Neural crest cell (in vitro differentiated cells): ENCODE measurements around the gene KCNMA1. TPM values are rescaled to one million over a fixed set of nuclear protein-coding genes. Genes with fewer than 3 reads are reported as not detected.

Source experiments
- DNase-seq: peaks from one replicate; pipeline ENCODE4 v3.0.0; 2021; ENCODE audit warnings: low read depth, mixed read lengths, low spot score
- H3K27ac Mint-ChIP-seq: one replicate; pipeline ENCODE4 v1.8.0; 2021; ENCODE audit warnings: mild to moderate bottlenecking, mixed read lengths; ENCODE audit not compliant: unreplicated experiment
- H3K27me3 Mint-ChIP-seq: 2 replicates; pipeline ENCODE4 v1.8.0; 2021; ENCODE audit warnings: low read depth, mild to moderate bottlenecking, mixed read lengths
- H3K36me3 Mint-ChIP-seq: 2 replicates; pipeline ENCODE4 v1.8.0; 2021; ENCODE audit warnings: low read depth, mild to moderate bottlenecking, mixed read lengths
- H3K4me1 Mint-ChIP-seq: 2 replicates; pipeline ENCODE4 v1.8.0; 2021; ENCODE audit warnings: mixed read lengths
- H3K4me3 Mint-ChIP-seq: one replicate; pipeline ENCODE4 v1.8.0; 2021; ENCODE audit warnings: mild to moderate bottlenecking, mixed read lengths
- H3K9me3 Mint-ChIP-seq: 2 replicates; pipeline ENCODE4 v1.8.0; 2021; ENCODE audit warnings: mixed read lengths
- total RNA-seq: library from RNA; stranded (reverse); gene quantifications from 2 replicates; pipeline ENCODE4 v1.2.1, GENCODE V29; 2021
- TF ChIP-seq, protein P1 (sequence below): fragments of 200-600 bp; sonication (generic); conservative IDR thresholded peaks from 2 replicates; pipeline ENCODE4 v1.5.0; 2021; ENCODE audit warnings: antibody characterized with exemption, mild to moderate bottlenecking

The KCNMA1 gene
- total RNA-seq, 1 donor from 2014 or later, result 1.7 TPM

DNA sequence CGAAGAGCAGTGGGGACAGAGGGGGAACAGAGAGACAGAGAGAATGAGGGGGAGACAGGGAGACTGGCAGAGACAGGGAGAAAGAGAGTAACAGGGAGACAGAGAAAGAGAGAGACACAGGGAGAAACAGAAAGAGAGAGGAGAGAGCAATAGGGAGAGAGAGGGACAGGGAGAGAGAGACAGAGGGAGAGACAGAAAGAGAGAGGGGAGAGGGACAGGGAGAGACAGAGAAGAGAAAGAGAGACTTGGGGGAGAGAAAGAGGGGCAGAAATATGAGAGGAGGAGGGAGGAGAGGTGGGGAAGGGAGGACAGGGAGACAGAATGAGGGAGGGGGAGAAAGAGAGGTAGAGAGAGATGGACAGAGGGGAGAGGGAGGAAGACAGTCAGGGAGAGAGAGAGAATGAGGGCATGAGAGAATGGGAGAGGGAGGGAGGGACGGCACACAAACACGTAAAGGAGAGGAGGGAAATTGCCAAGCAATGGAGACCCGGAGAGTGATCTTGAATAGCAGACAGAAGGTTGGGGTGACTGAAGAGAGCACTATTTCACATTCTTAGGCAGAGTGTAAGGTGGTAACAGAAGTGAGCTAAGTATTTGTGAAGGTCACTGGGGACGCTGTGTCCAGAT lies 33.3 kb upstream of the KCNMA1 start:
- Mint-ChIP-seq H3K4me3 (no peak overlapping the region), H3K27ac (peak overlapping the region; percentile 67), H3K9me3 (no peaks in the 10 kb centered on the region), H3K36me3 (no peaks in the 10 kb centered on the region), H3K27me3 (peaks cover 18% of the 10 kb centered on the region), H3K4me1 (peaks cover 8% of the 10 kb centered on the region)
- TF ChIP-seq, protein P1, sequence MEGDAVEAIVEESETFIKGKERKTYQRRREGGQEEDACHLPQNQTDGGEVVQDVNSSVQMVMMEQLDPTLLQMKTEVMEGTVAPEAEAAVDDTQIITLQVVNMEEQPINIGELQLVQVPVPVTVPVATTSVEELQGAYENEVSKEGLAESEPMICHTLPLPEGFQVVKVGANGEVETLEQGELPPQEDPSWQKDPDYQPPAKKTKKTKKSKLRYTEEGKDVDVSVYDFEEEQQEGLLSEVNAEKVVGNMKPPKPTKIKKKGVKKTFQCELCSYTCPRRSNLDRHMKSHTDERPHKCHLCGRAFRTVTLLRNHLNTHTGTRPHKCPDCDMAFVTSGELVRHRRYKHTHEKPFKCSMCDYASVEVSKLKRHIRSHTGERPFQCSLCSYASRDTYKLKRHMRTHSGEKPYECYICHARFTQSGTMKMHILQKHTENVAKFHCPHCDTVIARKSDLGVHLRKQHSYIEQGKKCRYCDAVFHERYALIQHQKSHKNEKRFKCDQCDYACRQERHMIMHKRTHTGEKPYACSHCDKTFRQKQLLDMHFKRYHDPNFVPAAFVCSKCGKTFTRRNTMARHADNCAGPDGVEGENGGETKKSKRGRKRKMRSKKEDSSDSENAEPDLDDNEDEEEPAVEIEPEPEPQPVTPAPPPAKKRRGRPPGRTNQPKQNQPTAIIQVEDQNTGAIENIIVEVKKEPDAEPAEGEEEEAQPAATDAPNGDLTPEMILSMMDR, result no peak
- DNase-seq, result no peak

DNA sequence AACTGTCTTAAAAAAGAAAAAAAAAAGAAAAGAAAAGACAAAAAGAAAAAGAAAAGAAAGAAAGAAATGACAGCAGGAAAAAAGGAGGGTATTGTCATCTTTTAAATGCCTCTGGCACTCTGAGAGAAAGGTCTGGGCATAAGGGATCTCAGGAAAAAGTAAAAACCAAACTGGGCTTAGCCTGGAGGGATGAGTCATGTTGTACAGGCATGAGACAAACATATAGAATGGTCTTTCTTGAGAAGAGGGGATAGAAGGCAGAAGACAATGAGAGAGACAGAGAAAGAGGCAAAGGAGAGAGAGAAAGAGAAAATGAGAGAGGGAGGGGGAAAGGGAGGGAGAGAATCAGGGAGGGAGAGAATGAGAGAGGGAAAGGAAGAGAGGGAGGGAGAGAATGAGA lies 32.3 kb upstream of the KCNMA1 start:
- Mint-ChIP-seq H3K4me1 (peaks cover 8% of the 10 kb centered on the region), H3K4me3 (no peak overlapping the region), H3K9me3 (no peaks in the 10 kb centered on the region), H3K27ac (no peak overlapping the region), H3K36me3 (no peaks in the 10 kb centered on the region), H3K27me3 (peaks cover 18% of the 10 kb centered on the region)
- TF ChIP-seq, protein P1, result no peak
- no peak for DNase-seq

DNA sequence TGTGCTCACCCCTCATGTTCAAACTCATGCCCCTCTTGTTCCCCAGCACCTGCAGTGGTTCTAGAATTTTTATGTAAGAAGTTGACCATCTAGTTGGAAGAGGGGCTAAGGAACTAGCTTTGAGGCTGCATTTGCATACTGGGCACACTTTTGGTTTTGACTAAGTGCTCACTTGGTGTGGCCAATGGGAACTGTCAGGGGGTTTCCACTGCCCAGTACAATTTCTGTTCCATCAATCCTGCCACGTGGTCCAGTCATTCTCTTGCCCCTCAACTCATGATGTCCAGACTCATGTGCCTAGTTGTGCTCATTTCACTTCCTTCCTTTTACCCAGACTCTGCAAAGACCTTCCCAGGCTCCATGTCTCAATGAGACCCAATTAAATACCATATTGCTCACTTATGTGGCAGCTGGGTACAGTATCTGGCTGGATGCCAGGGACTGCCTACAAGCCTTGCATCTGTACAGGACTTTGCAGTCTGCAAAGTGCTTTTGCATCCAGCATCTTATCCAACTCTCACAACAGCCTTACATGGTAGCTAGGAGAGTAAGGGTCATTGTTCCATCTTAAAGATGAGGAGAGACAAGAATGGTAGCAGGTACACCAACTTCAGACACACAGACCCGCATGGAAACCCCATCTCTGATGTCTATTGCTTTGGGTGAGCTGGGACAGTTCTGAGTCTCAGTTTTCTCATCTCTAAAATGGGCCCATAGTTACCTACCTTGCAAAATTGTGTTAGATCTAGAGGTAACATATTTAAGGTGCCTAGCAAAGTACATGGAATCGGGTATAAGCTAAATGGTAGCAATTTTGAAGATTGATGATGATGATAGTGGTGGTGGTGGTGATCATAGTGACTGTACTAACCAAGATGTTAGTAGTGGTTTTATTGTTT lies 30.1 kb upstream of the KCNMA1 start:
- Mint-ChIP-seq H3K36me3 (no peaks in the 10 kb centered on the region), H3K27me3 (peaks cover 18% of the 10 kb centered on the region), H3K4me1 (peaks cover 21% of the 10 kb centered on the region), H3K9me3 (no peaks in the 10 kb centered on the region), H3K27ac (no peak overlapping the region), H3K4me3 (no peak overlapping the region)
- no peak for DNase-seq
- TF ChIP-seq, protein P1, result no peak

DNA sequence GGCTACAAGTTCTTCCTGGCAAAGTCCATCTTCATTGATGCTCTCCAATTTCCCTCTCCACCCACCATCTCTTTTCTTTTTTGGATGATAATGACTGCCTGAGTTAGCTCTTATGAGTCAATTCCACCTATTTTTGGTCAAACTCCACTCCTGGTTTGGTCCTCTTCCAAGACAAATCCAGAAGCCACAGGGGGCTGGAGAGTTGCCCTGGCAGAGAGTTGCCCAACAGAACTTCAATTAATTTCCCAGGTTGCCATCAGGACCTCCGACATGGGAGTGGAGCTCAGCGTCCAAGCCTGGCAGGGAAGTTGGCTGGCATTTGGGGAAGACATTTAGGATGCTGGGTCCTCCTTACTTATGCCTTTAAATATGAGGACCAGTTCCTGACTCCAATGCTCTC lies 29.2 kb upstream of the KCNMA1 start:
- Mint-ChIP-seq H3K4me1 (peaks cover 26% of the 10 kb centered on the region), H3K9me3 (no peaks in the 10 kb centered on the region), H3K4me3 (no peak overlapping the region), H3K27ac (no peak overlapping the region), H3K36me3 (no peaks in the 10 kb centered on the region), H3K27me3 (peaks cover 17% of the 10 kb centered on the region)
- TF ChIP-seq, protein P1, result no peak
- DNase-seq, result no peak

DNA sequence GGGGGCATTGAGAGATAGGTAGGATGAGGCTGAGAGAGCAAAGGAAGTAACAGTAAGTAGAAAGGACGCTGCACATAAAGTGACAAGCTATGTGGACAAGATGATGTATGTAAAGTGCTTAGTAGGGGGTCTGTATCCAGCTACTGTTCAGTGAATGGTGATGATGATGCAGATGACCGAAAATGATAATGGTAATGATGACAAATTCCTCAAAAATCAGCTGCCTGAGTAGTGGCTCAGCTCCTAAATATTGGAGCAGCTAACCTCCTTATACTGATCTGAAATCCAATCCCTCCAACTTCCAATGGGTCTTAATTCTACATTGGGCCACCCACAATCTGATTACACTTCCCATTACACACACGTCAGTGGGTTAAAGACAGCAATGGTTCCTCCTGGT lies 27.1 kb upstream of the KCNMA1 start:
- TF ChIP-seq, protein P1, result no peak
- Mint-ChIP-seq H3K4me3 (no peak overlapping the region), H3K27ac (no peak overlapping the region), H3K4me1 (peaks cover 31% of the 10 kb centered on the region), H3K9me3 (no peaks in the 10 kb centered on the region), H3K36me3 (no peaks in the 10 kb centered on the region), H3K27me3 (peaks cover 2% of the 10 kb centered on the region)
- no peak for DNase-seq
